ENCODE results near the gene SELENOV.

GRCh38 chr19:39520541-39521484, 5.9 kb downstream of the SELENOV start:
- TF ChIP-seq, protein P1, sequence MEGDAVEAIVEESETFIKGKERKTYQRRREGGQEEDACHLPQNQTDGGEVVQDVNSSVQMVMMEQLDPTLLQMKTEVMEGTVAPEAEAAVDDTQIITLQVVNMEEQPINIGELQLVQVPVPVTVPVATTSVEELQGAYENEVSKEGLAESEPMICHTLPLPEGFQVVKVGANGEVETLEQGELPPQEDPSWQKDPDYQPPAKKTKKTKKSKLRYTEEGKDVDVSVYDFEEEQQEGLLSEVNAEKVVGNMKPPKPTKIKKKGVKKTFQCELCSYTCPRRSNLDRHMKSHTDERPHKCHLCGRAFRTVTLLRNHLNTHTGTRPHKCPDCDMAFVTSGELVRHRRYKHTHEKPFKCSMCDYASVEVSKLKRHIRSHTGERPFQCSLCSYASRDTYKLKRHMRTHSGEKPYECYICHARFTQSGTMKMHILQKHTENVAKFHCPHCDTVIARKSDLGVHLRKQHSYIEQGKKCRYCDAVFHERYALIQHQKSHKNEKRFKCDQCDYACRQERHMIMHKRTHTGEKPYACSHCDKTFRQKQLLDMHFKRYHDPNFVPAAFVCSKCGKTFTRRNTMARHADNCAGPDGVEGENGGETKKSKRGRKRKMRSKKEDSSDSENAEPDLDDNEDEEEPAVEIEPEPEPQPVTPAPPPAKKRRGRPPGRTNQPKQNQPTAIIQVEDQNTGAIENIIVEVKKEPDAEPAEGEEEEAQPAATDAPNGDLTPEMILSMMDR (IDR thresholded peaks at IDR 0.05; ENCODE audit: borderline replicate concordance, extremely low read depth, low read length, poor library complexity, severe bottlenecking): no peak
- TF ChIP-seq EZH2 (IDR thresholded peaks at IDR 0.05; ENCODE audit: borderline replicate concordance, low read depth, low read length, severe bottlenecking): no peak
